Central memory CD4-positive, alpha-beta T cell (primary cell): ENCODE data around the gene EME2.

ENCODE experiments used
- DNase-seq: peaks from one replicate; pipeline ENCODE4 v3.0.0; 2022

Gene EME2

GRCh38 chr16:1778200-1779179, 5.9 kb downstream of the EME2 start:
- no peak for DNase-seq

GRCh38 chr16:1779234-1779701, 6.7 kb downstream of the EME2 start:
- no peak for DNase-seq

- no peak for DNase-seq
These were observed 7.4 kb downstream of the EME2 start for GRCh38 chr16:1779741-1780676.

GRCh38 chr16:1780677-1781072, 8.1 kb downstream of the EME2 start:
- no peak for DNase-seq

GRCh38 chr16:1781254-1781653, 8.6 kb downstream of the EME2 start:
- DNase-seq: no peak

GRCh38 chr16:1781758-1782407, 9.3 kb downstream of the EME2 start:
- peak; percentile 32 for DNase-seq

GRCh38 chr16:1782408-1783264, 10.0 kb downstream of the EME2 start, which contains the start of the genes NUBP2 and SPSB3:
Gene NUBP2 (plus strand): TSS chr16:1782960. CDS start chr16:1783021, 61 bp downstream.
Gene SPSB3 (minus strand): TSS chr16:1782571. CDS start chr16:1781483, 1,088 bp downstream.
- DNase-seq: peak; percentile 99

GRCh38 chr16:1784977-1785845, 12.6 kb downstream of the EME2 start:
- no peak for DNase-seq

- no peak for DNase-seq
These were observed 13.2 kb downstream of the EME2 start for GRCh38 chr16:1785846-1786170.

GRCh38 chr16:1786242-1787055, 13.8 kb downstream of the EME2 start:
- DNase-seq: no peak

GRCh38 chr16:1787056-1787321, 14.4 kb downstream of the EME2 start:
- DNase-seq: no peak

- DNase-seq: no peak
These were observed 14.9 kb downstream of the EME2 start for GRCh38 chr16:1787322-1788094.

- DNase-seq: no peak
These were observed 15.6 kb downstream of the EME2 start for GRCh38 chr16:1788095-1788707.

GRCh38 chr16:1788708-1789100, 16.1 kb downstream of the EME2 start:
- DNase-seq: no peak

- DNase-seq: no peak
These were observed 17.0 kb downstream of the EME2 start for GRCh38 chr16:1789643-1790045.

GRCh38 chr16:1790261-1790610, 17.6 kb downstream of the EME2 start:
- DNase-seq: no peak

GRCh38 chr16:1790611-1791255, 18.1 kb downstream of the EME2 start:
- no peak for DNase-seq

- no peak for DNase-seq
These were observed 18.8 kb downstream of the EME2 start for GRCh38 chr16:1791256-1791942.
